Activated effector memory CD4-positive, alpha-beta T cell treated with anti-CD3 and anti-CD28 coated beads, Interleukin-2, amount 50 U/mL, for 16 hours (primary cell): Measurements from ENCODE around the gene SCPEP1.
A peak's percentile ranks its signal among the peaks of the same experiment; 100 is the strongest.

Source experiments
- DNase-seq: peaks from one replicate; pipeline ENCODE4 v3.0.0-alpha.2; 2020

The SCPEP1 gene

DNA sequence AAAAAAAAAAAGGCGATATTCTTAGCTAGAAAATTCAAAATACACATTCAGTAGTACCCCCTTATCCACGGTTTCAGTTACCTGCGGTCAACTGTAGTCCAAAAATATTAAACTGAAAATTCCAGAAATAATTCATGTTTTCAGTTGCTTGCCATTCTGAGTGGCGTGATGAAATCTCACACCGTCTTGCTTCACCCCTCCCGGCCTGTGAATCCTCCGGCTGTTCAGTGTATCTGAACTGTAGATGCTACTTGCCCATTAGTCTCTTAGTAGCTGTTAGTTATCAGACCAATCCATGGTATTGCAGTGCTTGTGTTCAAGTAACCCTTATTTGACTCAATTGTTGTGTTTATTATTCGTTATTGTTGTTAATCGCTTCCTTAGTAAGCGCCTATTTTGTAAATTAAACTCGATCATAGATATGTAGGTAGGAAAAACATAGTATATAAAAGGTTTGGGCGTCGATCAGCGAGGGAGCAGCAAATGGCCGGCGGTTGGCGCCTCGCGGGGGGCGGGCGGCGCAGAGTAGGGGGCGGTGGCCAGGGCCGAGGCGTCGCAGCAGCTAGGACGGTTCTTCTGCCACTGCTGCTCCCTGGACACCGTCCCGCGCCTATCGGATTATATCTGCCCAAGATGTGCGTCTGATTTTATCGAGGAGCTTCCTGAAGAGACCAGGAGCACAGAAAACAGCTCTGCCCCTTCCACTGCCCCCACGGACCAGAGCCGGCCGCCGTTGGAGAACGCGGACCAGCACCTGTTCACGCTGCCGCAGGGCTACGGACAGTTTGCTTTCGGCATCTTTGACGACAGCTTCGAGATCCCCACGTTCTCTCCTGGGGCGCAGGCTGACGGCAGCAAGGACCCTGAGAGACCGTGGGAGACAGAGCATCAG is 67.3 kb downstream of the SCPEP1 start:
- DNase-seq: no peak

- DNase-seq: peak; percentile 75
These were observed 68.2 kb downstream of the SCPEP1 start for GRCh38 chr17:57045868-57046704.

GRCh38 chr17:57046749-57047148 is 68.8 kb downstream of the SCPEP1 start:
- DNase-seq: no peak

DNA sequence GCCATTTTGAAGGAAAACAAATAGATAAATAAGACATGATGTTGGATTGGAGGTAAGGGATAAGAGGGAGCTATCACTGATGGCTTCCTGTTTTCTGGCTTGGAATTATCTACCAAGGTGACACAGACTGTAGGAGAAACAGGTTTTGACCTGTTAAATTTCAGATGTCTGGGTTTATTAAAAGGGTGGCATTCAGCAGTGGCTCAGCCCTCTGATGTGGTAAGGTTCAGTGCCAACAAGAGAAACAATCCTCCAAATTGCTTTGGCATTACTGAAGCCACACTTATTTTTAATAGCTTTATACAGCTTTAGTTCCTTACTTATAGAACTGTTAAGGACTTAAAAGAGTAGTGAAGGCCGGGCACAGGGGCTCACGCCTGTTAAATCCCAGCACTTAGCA is 70.2 kb downstream of the SCPEP1 start:
- DNase-seq: no peak

DNA sequence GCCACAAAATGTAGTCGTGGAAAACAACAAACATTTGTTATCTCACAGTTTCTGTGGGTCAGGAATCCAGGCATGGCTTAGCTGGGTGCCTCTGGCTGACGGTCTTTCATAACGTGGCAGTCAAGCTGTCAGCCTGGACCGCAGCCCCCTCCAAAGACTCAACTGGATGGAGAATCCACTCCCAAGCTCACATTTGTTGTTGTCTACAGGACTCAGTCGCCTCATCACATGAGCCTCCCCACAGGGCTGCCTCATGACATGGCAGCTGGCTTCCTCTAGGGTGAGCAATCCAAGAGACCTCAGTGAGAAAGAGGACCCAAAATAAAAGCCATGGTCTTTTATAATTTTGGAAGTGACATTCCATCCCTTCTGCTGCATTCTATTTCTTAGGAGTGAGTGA is 72.4 kb downstream of the SCPEP1 start:
- no peak for DNase-seq

GRCh38 chr17:57051886-57052361 is 74.0 kb downstream of the SCPEP1 start:
- no peak for DNase-seq
